Liver (tissue), 3 donors: Measurements from ENCODE around the gene ZNF491.

ENCODE experiments used
- CTCF ChIP-seq: fragments of 150-350 bp; IDR thresholded peaks from 2 replicates; pipeline ENCODE4 v1.5.1; 2017; ENCODE audit warnings: improper control_type of control experiment, low read depth, low read length; ENCODE audit not compliant: missing input control
- JUND ChIP-seq, 2 donors: IDR thresholded peaks; 2 replicates each; pipeline ENCODE4 v1.6.1; 2016; ENCODE audit warnings: antibody characterized with exemption in 2 of 2
- NR2F2 ChIP-seq: IDR thresholded peaks from 2 replicates; pipeline ENCODE4 v1.6.1; 2016; ENCODE audit warnings: antibody characterized with exemption
- SP1 ChIP-seq: IDR thresholded peaks from 2 replicates; pipeline ENCODE4 v1.6.1; 2018; ENCODE audit warnings: antibody characterized with exemption, mild to moderate bottlenecking
- YY1 ChIP-seq: IDR thresholded peaks from 2 replicates; pipeline ENCODE4 v1.6.1; 2016; ENCODE audit warnings: antibody characterized with exemption, mild to moderate bottlenecking
- ZBTB33 ChIP-seq: IDR thresholded peaks from 2 replicates; pipeline ENCODE4 v1.6.1; 2016; ENCODE audit warnings: antibody characterized with exemption
- TF ChIP-seq, protein P1 (sequence below): IDR thresholded peaks from 2 replicates; pipeline ENCODE4 v1.6.1; 2016; ENCODE audit warnings: antibody characterized with exemption
- donor health status: healthy.
- donor health status: healthy.

GRCh38 chr19:11797491-11797890 is 832 bp upstream of the ZNF491 start:
- TF ChIP-seq ZBTB33: no peak
- TF ChIP-seq CTCF: peak; percentile 83
- TF ChIP-seq YY1: no peak
- no peak for TF ChIP-seq JUND (IDR thresholded peaks at IDR 0.05)
- peak; percentile 32 for TF ChIP-seq SP1
- TF ChIP-seq, protein P1, sequence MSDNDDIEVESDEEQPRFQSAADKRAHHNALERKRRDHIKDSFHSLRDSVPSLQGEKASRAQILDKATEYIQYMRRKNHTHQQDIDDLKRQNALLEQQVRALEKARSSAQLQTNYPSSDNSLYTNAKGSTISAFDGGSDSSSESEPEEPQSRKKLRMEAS: no peak
- TF ChIP-seq NR2F2: no peak
